C4-2B (cell line): ENCODE measurements around the gene CYYR1.

Source experiments
- H3K27ac ChIP-seq: fragments of 450-650 bp; 2 replicates; pipeline ENCODE4 v1.5.1; 2017
- ZFX ChIP-seq: fragments of 450-650 bp; IDR thresholded peaks from 2 replicates; pipeline ENCODE4 v1.6.1; 2017
- TF ChIP-seq, protein P1 (sequence below): fragments of 450-650 bp; conservative IDR thresholded peaks from 2 replicates; pipeline ENCODE4 v1.5.1; 2017; ENCODE audit warnings: mild to moderate bottlenecking

The CYYR1 gene

DNA sequence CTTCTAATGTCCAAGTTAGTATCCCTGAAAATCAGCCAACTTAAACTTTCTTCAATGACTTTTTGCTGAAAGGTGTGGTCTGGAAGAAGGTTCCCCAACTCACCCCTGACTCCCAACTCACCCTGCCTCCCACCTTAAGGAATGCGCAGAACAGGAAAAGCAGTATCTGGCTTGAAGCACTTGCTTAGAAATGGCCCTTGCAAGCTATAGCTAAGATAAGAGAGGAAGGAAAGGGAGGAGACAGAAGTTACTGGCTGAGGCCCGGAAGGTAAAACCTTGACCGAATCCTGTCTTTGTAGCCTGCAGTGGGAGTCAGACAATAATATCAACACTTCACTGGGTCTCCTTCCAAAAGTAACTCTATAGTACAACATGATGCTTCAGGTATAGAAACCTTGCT lies 2.9 kb downstream of the CYYR1 start:
- TF ChIP-seq ZFX: no peak
- TF ChIP-seq, protein P1, sequence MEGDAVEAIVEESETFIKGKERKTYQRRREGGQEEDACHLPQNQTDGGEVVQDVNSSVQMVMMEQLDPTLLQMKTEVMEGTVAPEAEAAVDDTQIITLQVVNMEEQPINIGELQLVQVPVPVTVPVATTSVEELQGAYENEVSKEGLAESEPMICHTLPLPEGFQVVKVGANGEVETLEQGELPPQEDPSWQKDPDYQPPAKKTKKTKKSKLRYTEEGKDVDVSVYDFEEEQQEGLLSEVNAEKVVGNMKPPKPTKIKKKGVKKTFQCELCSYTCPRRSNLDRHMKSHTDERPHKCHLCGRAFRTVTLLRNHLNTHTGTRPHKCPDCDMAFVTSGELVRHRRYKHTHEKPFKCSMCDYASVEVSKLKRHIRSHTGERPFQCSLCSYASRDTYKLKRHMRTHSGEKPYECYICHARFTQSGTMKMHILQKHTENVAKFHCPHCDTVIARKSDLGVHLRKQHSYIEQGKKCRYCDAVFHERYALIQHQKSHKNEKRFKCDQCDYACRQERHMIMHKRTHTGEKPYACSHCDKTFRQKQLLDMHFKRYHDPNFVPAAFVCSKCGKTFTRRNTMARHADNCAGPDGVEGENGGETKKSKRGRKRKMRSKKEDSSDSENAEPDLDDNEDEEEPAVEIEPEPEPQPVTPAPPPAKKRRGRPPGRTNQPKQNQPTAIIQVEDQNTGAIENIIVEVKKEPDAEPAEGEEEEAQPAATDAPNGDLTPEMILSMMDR: no peak
- H3K27ac ChIP-seq: no peak overlapping the region

DNA sequence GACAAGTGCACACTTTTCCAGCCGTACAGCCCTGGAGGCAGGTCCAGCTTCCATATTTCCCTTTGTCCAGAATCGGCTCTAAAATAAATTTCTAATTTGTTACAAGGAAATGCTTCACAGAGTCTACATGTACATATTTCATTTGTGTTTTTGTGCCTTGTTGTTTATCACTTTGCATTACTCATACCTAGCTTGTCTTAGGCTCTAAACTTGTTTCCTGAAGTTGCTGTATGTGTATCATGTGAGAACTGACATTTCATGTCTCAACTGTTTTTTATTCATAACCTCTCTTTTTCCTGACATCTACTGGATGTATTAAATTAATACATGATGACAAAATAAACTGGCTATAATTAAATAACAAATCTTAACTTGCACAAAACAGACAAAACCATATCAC lies 7.5 kb downstream of the CYYR1 start:
- no peak for TF ChIP-seq ZFX
- TF ChIP-seq, protein P1: no peak
- no peak overlapping the region for H3K27ac ChIP-seq

DNA sequence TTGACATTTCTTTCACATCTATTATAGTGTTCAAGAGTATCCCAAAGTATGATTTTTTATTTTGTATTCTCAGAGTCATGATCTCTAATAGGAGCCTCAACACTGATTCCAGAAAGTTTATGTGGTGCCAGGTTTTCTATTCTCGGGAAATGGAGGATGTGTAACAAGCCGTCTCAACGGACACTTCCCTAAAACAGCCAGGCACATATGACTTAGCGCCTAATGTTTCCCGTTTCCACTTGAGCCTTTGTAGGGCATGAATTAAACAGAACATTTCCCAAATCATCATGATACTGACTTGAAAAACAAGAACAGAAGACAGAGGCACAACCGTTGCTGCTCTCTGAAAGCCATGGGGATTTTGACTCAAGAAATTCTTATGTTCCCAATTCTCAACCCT lies 8.0 kb downstream of the CYYR1 start:
- H3K27ac ChIP-seq: no peak overlapping the region
- TF ChIP-seq ZFX: no peak
- TF ChIP-seq, protein P1: no peak

GRCh38 chr21:26563856-26564503 lies 9.1 kb downstream of the CYYR1 start:
- H3K27ac ChIP-seq: no peak overlapping the region
- TF ChIP-seq, protein P1: no peak
- no peak for TF ChIP-seq ZFX

DNA sequence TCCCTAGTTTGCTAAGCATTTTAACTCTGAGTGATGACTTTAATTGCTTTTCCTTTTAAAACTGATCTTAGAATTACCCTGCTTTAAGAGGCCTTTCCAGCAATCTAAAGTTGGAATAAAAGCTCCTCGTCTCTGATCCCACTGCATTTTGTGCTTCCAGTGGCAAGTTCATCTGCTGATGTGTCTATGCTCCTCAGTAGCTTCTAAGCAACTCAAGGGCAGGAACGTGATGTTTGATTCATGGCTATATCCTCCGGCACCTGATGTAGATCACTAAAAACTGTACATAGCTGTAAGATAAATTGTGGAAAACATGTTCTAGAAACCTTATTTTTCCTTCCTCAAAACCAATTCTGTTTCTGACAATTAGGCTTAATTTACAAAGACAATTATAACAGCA lies 12.5 kb downstream of the CYYR1 start:
- H3K27ac ChIP-seq: no peak overlapping the region
- TF ChIP-seq ZFX: no peak
- TF ChIP-seq, protein P1: no peak

DNA sequence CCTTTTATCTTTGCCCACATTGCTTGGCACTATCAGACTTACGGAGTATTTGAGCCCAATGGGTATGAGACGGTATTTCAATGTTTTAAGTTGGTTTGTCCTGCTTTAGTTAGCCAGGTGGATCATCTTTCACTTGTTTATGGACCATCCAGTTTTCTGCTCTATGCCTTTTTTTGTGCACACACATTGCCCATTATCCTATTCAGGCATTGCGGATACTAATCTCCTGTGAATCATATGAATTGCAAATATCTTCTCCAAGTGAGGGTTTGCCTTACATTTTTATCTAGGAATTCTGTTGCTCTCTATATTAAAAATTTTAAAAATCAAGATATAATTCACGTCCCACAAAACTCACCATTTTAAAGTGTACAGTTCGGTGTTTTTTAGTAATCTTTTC lies 14.0 kb downstream of the CYYR1 start:
- no peak overlapping the region for H3K27ac ChIP-seq
- TF ChIP-seq, protein P1: no peak
- no peak for TF ChIP-seq ZFX

DNA sequence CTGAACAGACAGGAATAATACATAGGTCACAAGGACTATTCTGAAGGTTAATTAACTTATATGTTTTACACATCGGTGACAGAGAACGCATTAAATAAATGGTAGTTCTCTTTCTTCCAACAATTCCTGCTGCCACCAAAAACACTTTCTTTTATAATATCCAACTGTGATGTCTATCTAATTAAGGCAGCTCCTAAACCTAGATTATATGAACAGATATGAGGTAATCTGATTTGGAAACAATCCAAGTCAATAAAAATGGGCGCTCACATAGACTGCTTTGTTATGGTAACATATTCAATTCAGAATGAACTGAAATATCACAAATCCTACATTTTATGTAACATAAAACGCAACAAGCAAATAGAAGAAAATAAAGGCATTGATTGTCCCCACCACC lies 16.0 kb downstream of the CYYR1 start:
- H3K27ac ChIP-seq: no peak overlapping the region
- TF ChIP-seq ZFX: no peak
- TF ChIP-seq, protein P1: no peak
